GM12873 (cell line): ENCODE results near the gene ADAMTSL3.

Experiments
- CTCF ChIP-seq: IDR thresholded peaks from 2 replicates; pipeline ENCODE4 v1.5.1; 2012; ENCODE audit warnings: low read depth, mild to moderate bottlenecking, moderate library complexity, low read length, control low read depth; ENCODE audit not compliant: insufficient read depth; ENCODE audit errors: missing control alignments

Gene ADAMTSL3

GRCh38 chr15:83746231-83746630 lies 92.3 kb downstream of the ADAMTSL3 start:
- TF ChIP-seq CTCF: no peak

GRCh38 chr15:83747050-83747717 lies 93.3 kb downstream of the ADAMTSL3 start:
- peak; percentile 8 for TF ChIP-seq CTCF

GRCh38 chr15:83747718-83748110 lies 93.8 kb downstream of the ADAMTSL3 start:
- TF ChIP-seq CTCF: no peak

GRCh38 chr15:83753872-83754493 lies 100.1 kb downstream of the ADAMTSL3 start:
- TF ChIP-seq CTCF: no peak

- TF ChIP-seq CTCF: no peak
Observed at GRCh38 chr15:83762367-83762766, 108.4 kb downstream of the ADAMTSL3 start.

- TF ChIP-seq CTCF: no peak
Observed at GRCh38 chr15:83764201-83764838, 110.4 kb downstream of the ADAMTSL3 start.

GRCh38 chr15:83766339-83766738 lies 112.4 kb downstream of the ADAMTSL3 start:
- no peak for TF ChIP-seq CTCF
